HCT116 (cell line): ENCODE results near the gene DLX5. TPM values are rescaled to one million over a fixed set of nuclear protein-coding genes. Genes with fewer than 3 reads are reported as not detected.

Experiments used
- ATAC-seq: fragments of 200-7000 bp; cut with Tn5 transposase; 2 replicates; pipeline ENCODE4 v1.9.1; 2020; ENCODE audit warnings: mild to moderate bottlenecking, moderate library complexity
- BruUV-seq: library from RNA; stranded (reverse); fragments of 400-500 nt; replicated peaks from 2 replicates; lab custom pipeline; 2021; lab: Mats Ljungman, UMichigan
- CTCF ChIA-PET: fragments of 300-600 bp; sonication (Branson Sonifier 250); formaldehyde crosslinking; loops from one replicate; lab custom pipeline; 2021; ENCODE audit warnings: antibody characterized with exemption; lab: Charles Lee
- POLR2A ChIA-PET: fragments of 300-600, 350-600 bp; sonication (Branson Sonifier 250); formaldehyde crosslinking; loops from one replicate; lab custom pipeline; 2021; ENCODE audit warnings: antibody characterized with exemption; lab: Charles Lee
- RAD21 ChIA-PET, 2 experiments: fragments of 300-600 bp; sonication (Branson Sonifier 250); formaldehyde crosslinking; loops; one replicate each; lab custom pipeline; 2023; ENCODE audit warnings: low total read pairs in 2 of 2; ENCODE audit not compliant: uncharacterized antibody in 2 of 2, unreplicated experiment in 2 of 2, low non-redundant PET in 1 of 2; lab: Charles Lee
- DNase-seq: peaks from one replicate; pipeline ENCODE4 v3.0.0-alpha.2; 2010; ENCODE audit warnings: low read depth, low spot score
- H2AFZ ChIP-seq: fragments of 200-600 bp; shearing (Covaris generic), sonication (generic); 2 replicates; pipeline ENCODE4 v1.6.1; 2017; ENCODE audit warnings: low read depth, mixed run types, mixed read lengths, antibody characterized with exemption, low read length; ENCODE audit not compliant: poor library complexity, severe bottlenecking
- H3K27ac ChIP-seq: 2 replicates; pipeline ENCODE4 v1.5.1; 2012; ENCODE audit warnings: low read depth, low read length
- H3K27me3 ChIP-seq: fragments of 200-600 bp; sonication (generic); 2 replicates; pipeline ENCODE4 v1.6.1; 2016; ENCODE audit warnings: mixed run types, low read length, mixed read lengths; ENCODE audit not compliant: insufficient read depth
- H3K36me3 ChIP-seq, 2 experiments: fragments of 200-500 bp in 1 of 2; fragments of 200-600 bp in 1 of 2; sonication (Bioruptor generic) in 1 of 2; sonication (generic) in 1 of 2; 2 replicates each; pipeline versions ENCODE4 v1.5.1 to v1.6.1; 2014 to 2016; ENCODE audit warnings: low read length in 2 of 2, inconsistent platforms in 1 of 2, mixed read lengths in 1 of 2, mixed run types in 1 of 2; ENCODE audit not compliant: insufficient read depth in 2 of 2, control insufficient read depth in 1 of 2
- H3K4me1 ChIP-seq, 2 experiments: fragments of 200-600 bp in 1 of 2; sonication (generic) in 1 of 2; 2 replicates each; pipeline versions ENCODE4 v1.5.1 to v1.6.1; 2012 to 2017; ENCODE audit warnings: low read length in 2 of 2, inconsistent platforms in 1 of 2, mild to moderate bottlenecking in 1 of 2, mixed read lengths in 1 of 2, mixed run types in 1 of 2, moderate library complexity in 1 of 2; ENCODE audit not compliant: insufficient read depth in 2 of 2, control insufficient read depth in 1 of 2
- H3K4me2 ChIP-seq: fragments of 200-600 bp; sonication (generic); 2 replicates; pipeline ENCODE4 v1.6.1; 2017; ENCODE audit warnings: mixed run types, low read length, mixed read lengths
- H3K4me3 ChIP-seq, 2 experiments: fragments of 200-600 bp in 1 of 2; sonication (generic) in 1 of 2; replicated peaks in 1 of 2; 2 replicates each; pipeline ENCODE4 v1.5.1; 2011 to 2016; ENCODE audit warnings: low read length in 2 of 2, control low read depth in 1 of 2, low read depth in 1 of 2, mild to moderate bottlenecking in 1 of 2, mixed read lengths in 1 of 2, mixed run types in 1 of 2
- H3K79me2 ChIP-seq: fragments of 200-600 bp; sonication (generic); 2 replicates; pipeline ENCODE4 v1.6.1; 2017; ENCODE audit warnings: mild to moderate bottlenecking, mixed run types, low read length, moderate library complexity, mixed read lengths; ENCODE audit not compliant: insufficient read depth
- H3K9ac ChIP-seq: fragments of 200-600 bp; sonication (generic); 2 replicates; pipeline ENCODE4 v1.6.1; 2016; ENCODE audit warnings: low read length, mixed read lengths
- H3K9me2 ChIP-seq: fragments of 200-600 bp; sonication (generic), shearing (Covaris generic); 2 replicates; pipeline ENCODE4 v1.6.1; 2017; ENCODE audit warnings: mixed run types, mild to moderate bottlenecking, moderate library complexity; ENCODE audit not compliant: insufficient read depth
- H3K9me3 ChIP-seq, 2 experiments: fragments of 200-500 bp in 1 of 2; fragments of 200-600 bp in 1 of 2; sonication (Bioruptor generic) in 1 of 2; sonication (generic) in 1 of 2; 2 replicates each; pipeline ENCODE4 v1.6.1; 2014 to 2017; ENCODE audit warnings: low read length in 2 of 2, mixed read lengths in 2 of 2, inconsistent platforms in 1 of 2, low read depth in 1 of 2, mild to moderate bottlenecking in 1 of 2, mixed run types in 1 of 2, moderate library complexity in 1 of 2; ENCODE audit not compliant: control insufficient read depth in 1 of 2, insufficient read depth in 1 of 2
- H4K20me1 ChIP-seq: fragments of 200-600 bp; sonication (generic), shearing (Covaris generic); 2 replicates; pipeline ENCODE4 v1.6.1; 2017; ENCODE audit warnings: mixed run types, mild to moderate bottlenecking, moderate library complexity; ENCODE audit not compliant: insufficient read depth
- ATF3 ChIP-seq: IDR thresholded peaks from 2 replicates; pipeline ENCODE4 v1.6.1; 2012
- CBX3 ChIP-seq: IDR thresholded peaks from 2 replicates; pipeline ENCODE4 v1.6.1; 2012; ENCODE audit warnings: low read depth
- CEBPB ChIP-seq: IDR thresholded peaks from 2 replicates; pipeline ENCODE4 v1.6.1; 2012; ENCODE audit warnings: low read depth
- CTCF ChIP-seq, 3 experiments: fragments of 200-600 bp in 1 of 3; sonication (generic) in 1 of 3; IDR thresholded peaks in 2 of 3; conservative IDR thresholded peaks in 1 of 3; 2 replicates each; pipeline ENCODE4 v1.5.1; 2012 to 2017; ENCODE audit warnings: low read depth in 2 of 3, low read length in 2 of 3, antibody characterized with exemption in 1 of 3, borderline replicate concordance in 1 of 3, control low read depth in 1 of 3, mild to moderate bottlenecking in 1 of 3, mixed read lengths in 1 of 3, mixed run types in 1 of 3, moderate library complexity in 1 of 3; ENCODE audit not compliant: insufficient read depth in 1 of 3
- EGR1 ChIP-seq: IDR thresholded peaks from 2 replicates; pipeline ENCODE4 v1.6.1; 2012; ENCODE audit warnings: low read depth
- EZH2 ChIP-seq: fragments of 200-600 bp; sonication (generic); IDR thresholded peaks from 2 replicates; pipeline ENCODE4 v1.6.1; 2017; ENCODE audit warnings: antibody characterized with exemption, mixed run types
- FOSL1 ChIP-seq: IDR thresholded peaks from 2 replicates; pipeline ENCODE4 v1.6.1; 2012; ENCODE audit warnings: low read depth
- RAD21 ChIP-seq: IDR thresholded peaks from 2 replicates; pipeline ENCODE4 v1.6.1; 2012; ENCODE audit warnings: low read depth, mild to moderate bottlenecking
- SIN3A ChIP-seq: IDR thresholded peaks from 2 replicates; pipeline ENCODE4 v1.6.1; 2012; ENCODE audit warnings: low read depth
- TCF7L2 ChIP-seq: IDR thresholded peaks from 2 replicates; pipeline ENCODE4 v1.7.0; 2011; ENCODE audit warnings: borderline replicate concordance, inconsistent platforms; ENCODE audit not compliant: insufficient read depth, insufficient read length; ENCODE audit errors: extremely low read depth
- ZBTB33 ChIP-seq: IDR thresholded peaks from 2 replicates; pipeline ENCODE4 v1.6.1; 2011; ENCODE audit warnings: mild to moderate bottlenecking, low read length, moderate library complexity; ENCODE audit not compliant: insufficient replicate concordance; ENCODE audit errors: extremely low read depth
- ZFX ChIP-seq: fragments of 450-650 bp; IDR thresholded peaks from 2 replicates; pipeline ENCODE4 v1.6.1; 2017
- intact Hi-C: fragments of 100-400 bp; cut with micrococcal nuclease; formaldehyde crosslinking; loops from 2 replicates; pipeline ENCODE4 v1.10.0; 2022
- total RNA-seq: library from RNA; stranded (reverse); gene quantifications from one replicate; pipeline ENCODE4 v1.2.1, GENCODE V29; 2021; ENCODE audit not compliant: unreplicated experiment

DLX5 gene
- total RNA-seq, 1 experiment from 2014 or later, result not detected

GRCh38 chr7:97025983-97026714 is 1.5 kb upstream of the DLX5 start:
- Histone ChIP-seq H4K20me1 (no peaks in the 10 kb centered on the region), H3K27ac (no peak overlapping the region), H3K9me2 (no peaks in the 10 kb centered on the region), H3K4me3 (no peak overlapping the region), H3K9me3 (no peaks in the 10 kb centered on the region), H3K4me1 (no peaks in the 10 kb centered on the region), H3K4me2 (no peak overlapping the region), H2AFZ (no peak overlapping the region), H3K27me3 (peaks cover 23% of the 10 kb centered on the region), H3K9ac (no peak overlapping the region), H3K79me2 (no peaks in the 10 kb centered on the region), H3K36me3 (no peaks in the 10 kb centered on the region)
- ATAC-seq, result no peak
- TF ChIP-seq CBX3, result no peak
- TF ChIP-seq ZFX, result no peak
- intact Hi-C loops, result loop anchor here (2.0 to 5.0 kb wide), 3 partner anchors 845 to 1304 kb away; no protein-coding TSS in a partner anchor
- no peak for DNase-seq
- no TSS peak for BruUV-seq
- ChIA-PET RAD21 (no interaction called here), CTCF (no interaction called here), POLR2A (no interaction called here)

- no peaks in the 10 kb centered on the region for H4K20me1 ChIP-seq
- no peak for TF ChIP-seq EZH2
- TF ChIP-seq CEBPB, result no peak
- no peak for TF ChIP-seq ATF3
- no peak for TF ChIP-seq FOSL1
- TF ChIP-seq RAD21, result no peak
- no peak for TF ChIP-seq EGR1
- no peak for TF ChIP-seq SIN3A
- TF ChIP-seq TCF7L2, result no peak
- no peak for TF ChIP-seq CTCF (IDR thresholded peaks at IDR 0.05 in 2 of 3, conservative IDR thresholded peaks at IDR 0.05 in 1 of 3; ENCODE audit: borderline replicate concordance in 1 of 3, insufficient read depth in 1 of 3, low read depth in 2 of 3, low read length in 2 of 3)
- no peak for TF ChIP-seq ZBTB33
- H3K4me1 ChIP-seq, result no peaks in the 10 kb centered on the region
- H3K27ac ChIP-seq, result no peak overlapping the region
- CTCF ChIA-PET, result no interaction called here
- H3K36me3 ChIP-seq, result no peaks in the 10 kb centered on the region
- H3K9me3 ChIP-seq, result no peaks in the 10 kb centered on the region
- RAD21 ChIA-PET, result no interaction called here
- no peak overlapping the region for H3K4me2 ChIP-seq
- no peak overlapping the region for H3K9ac ChIP-seq
- DNase-seq, result no peak
- H3K9me2 ChIP-seq, result no peaks in the 10 kb centered on the region
- intact Hi-C loops, result loop anchor here (5.0 kb wide), 1 partner anchor 1303 kb away; no protein-coding TSS in a partner anchor
- H3K4me3 ChIP-seq, result no peak overlapping the region
- POLR2A ChIA-PET, result no interaction called here
- H3K79me2 ChIP-seq, result no peaks in the 10 kb centered on the region
- peaks cover 13% of the 10 kb centered on the region for H3K27me3 ChIP-seq
- no peak overlapping the region for H2AFZ ChIP-seq
- no TSS peak for BruUV-seq
- ATAC-seq, result no peak
Observed at GRCh38 chr7:97025130-97025499, 484 bp upstream of the DLX5 start.
